Loucy (cell line): Measurements from ENCODE around the gene ALDH1A3.

Experiments used
- H2AFZ ChIP-seq: fragments of 200-600 bp; sonication (generic); 2 replicates; pipeline ENCODE4 v1.6.0; 2016; ENCODE audit warnings: antibody characterized with exemption, mild to moderate bottlenecking, low read length, moderate library complexity
- H3F3A ChIP-seq: fragments of 200-600 bp; 2 replicates; pipeline ENCODE4 v1.6.0; 2016; ENCODE audit warnings: antibody characterized with exemption, low read depth, mild to moderate bottlenecking
- H3K27me3 ChIP-seq: fragments of 200-600 bp; sonication (generic); 2 replicates; pipeline ENCODE4 v1.6.1; 2014; ENCODE audit warnings: low read length, mild to moderate bottlenecking; ENCODE audit not compliant: insufficient read depth, poor library complexity, severe bottlenecking
- H3K36me3 ChIP-seq: fragments of 200-600 bp; sonication (generic); 2 replicates; pipeline ENCODE4 v1.6.1; 2016; ENCODE audit warnings: low read length; ENCODE audit not compliant: insufficient read depth
- H3K4me1 ChIP-seq: fragments of 200-600 bp; sonication (generic); 2 replicates; pipeline ENCODE4 v1.5.1; 2014; ENCODE audit warnings: low read length, mild to moderate bottlenecking; ENCODE audit not compliant: insufficient read depth, poor library complexity, severe bottlenecking
- H3K4me2 ChIP-seq: fragments of 200-600 bp; sonication (generic); 2 replicates; pipeline ENCODE4 v1.6.0; 2014; ENCODE audit warnings: antibody characterized with exemption, low read length, low read depth, mild to moderate bottlenecking; ENCODE audit not compliant: poor library complexity, severe bottlenecking
- H3K4me3 ChIP-seq: fragments of 200-600 bp; sonication (generic); 2 replicates; pipeline ENCODE4 v1.5.1; 2014; ENCODE audit warnings: low read length, mild to moderate bottlenecking, mixed read lengths; ENCODE audit not compliant: poor library complexity, severe bottlenecking
- H3K79me2 ChIP-seq: fragments of 200-600 bp; sonication (generic); 2 replicates; pipeline ENCODE4 v1.6.1; 2014; ENCODE audit warnings: low read length; ENCODE audit not compliant: insufficient read depth
- H3K9ac ChIP-seq: fragments of 200-600 bp; sonication (generic); 2 replicates; pipeline ENCODE4 v1.6.0; 2014; ENCODE audit warnings: mild to moderate bottlenecking, low read depth, low read length, moderate library complexity; ENCODE audit not compliant: poor library complexity, severe bottlenecking
- H3K9me2 ChIP-seq: fragments of 200-600 bp; sonication (generic); replicated peaks from 2 replicates; pipeline ENCODE4 v1.6.1; 2016; ENCODE audit warnings: low read depth, low read length, mixed read lengths
- H3K9me3 ChIP-seq: fragments of 200-600 bp; sonication (generic); 2 replicates; pipeline ENCODE4 v1.6.1; 2014; ENCODE audit warnings: mild to moderate bottlenecking, antibody characterized with exemption, low read length, low read depth; ENCODE audit not compliant: insufficient read depth
- H4K20me1 ChIP-seq: fragments of 200-600 bp; sonication (generic); 2 replicates; pipeline ENCODE4 v1.6.0; 2014; ENCODE audit warnings: antibody characterized with exemption, low read length, mild to moderate bottlenecking; ENCODE audit not compliant: insufficient read depth, poor library complexity, severe bottlenecking
- EZH2phosphoT487 ChIP-seq: fragments of 200-600 bp; IDR thresholded peaks from 2 replicates; pipeline ENCODE4 v1.6.1; 2018; ENCODE audit warnings: antibody characterized with exemption, mild to moderate bottlenecking, moderate library complexity, borderline replicate concordance
- TF ChIP-seq, protein P1 (sequence below): fragments of 200-600 bp; sonication (generic); conservative IDR thresholded peaks from 2 replicates; pipeline ENCODE4 v1.5.1; 2014; ENCODE audit warnings: mild to moderate bottlenecking, antibody characterized with exemption, low read length

Gene ALDH1A3

DNA sequence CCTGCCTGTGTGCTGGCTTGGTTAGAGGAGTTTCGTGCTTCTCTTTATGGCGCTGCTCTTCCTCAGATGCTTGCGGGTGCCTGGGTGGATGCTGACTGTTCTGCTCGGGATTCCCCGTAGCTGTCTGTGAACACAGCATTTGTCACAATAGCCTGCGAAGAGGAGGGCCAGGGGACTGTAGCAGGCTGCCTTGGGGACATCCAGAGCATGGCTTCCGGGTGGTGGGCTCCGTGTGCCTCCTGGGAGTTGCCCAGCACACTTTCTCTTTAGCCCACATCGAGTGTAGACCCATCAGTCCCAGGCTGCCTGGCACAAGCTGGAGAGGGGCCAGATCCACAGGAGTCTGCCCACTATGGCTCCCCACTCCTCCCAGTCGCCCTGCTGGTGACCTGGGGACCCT lies 61.9 kb downstream of the ALDH1A3 start:
- H3K4me1 ChIP-seq: peaks cover 5% of the 10 kb centered on the region
- H3K9me2 ChIP-seq: no peaks in the 10 kb centered on the region
- H2AFZ ChIP-seq: no peak overlapping the region
- H3K36me3 ChIP-seq: no peaks in the 10 kb centered on the region
- H3K27me3 ChIP-seq: no peaks in the 10 kb centered on the region
- no peak overlapping the region for H3K4me3 ChIP-seq
- H3K9me3 ChIP-seq: no peaks in the 10 kb centered on the region
- TF ChIP-seq EZH2phosphoT487: no peak
- TF ChIP-seq, protein P1, sequence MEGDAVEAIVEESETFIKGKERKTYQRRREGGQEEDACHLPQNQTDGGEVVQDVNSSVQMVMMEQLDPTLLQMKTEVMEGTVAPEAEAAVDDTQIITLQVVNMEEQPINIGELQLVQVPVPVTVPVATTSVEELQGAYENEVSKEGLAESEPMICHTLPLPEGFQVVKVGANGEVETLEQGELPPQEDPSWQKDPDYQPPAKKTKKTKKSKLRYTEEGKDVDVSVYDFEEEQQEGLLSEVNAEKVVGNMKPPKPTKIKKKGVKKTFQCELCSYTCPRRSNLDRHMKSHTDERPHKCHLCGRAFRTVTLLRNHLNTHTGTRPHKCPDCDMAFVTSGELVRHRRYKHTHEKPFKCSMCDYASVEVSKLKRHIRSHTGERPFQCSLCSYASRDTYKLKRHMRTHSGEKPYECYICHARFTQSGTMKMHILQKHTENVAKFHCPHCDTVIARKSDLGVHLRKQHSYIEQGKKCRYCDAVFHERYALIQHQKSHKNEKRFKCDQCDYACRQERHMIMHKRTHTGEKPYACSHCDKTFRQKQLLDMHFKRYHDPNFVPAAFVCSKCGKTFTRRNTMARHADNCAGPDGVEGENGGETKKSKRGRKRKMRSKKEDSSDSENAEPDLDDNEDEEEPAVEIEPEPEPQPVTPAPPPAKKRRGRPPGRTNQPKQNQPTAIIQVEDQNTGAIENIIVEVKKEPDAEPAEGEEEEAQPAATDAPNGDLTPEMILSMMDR: no peak
- no peak overlapping the region for H3K9ac ChIP-seq
- no peaks in the 10 kb centered on the region for H3K79me2 ChIP-seq
- no peak overlapping the region for H3K4me2 ChIP-seq
- no peaks in the 10 kb centered on the region for H3F3A ChIP-seq
- no peaks in the 10 kb centered on the region for H4K20me1 ChIP-seq

DNA sequence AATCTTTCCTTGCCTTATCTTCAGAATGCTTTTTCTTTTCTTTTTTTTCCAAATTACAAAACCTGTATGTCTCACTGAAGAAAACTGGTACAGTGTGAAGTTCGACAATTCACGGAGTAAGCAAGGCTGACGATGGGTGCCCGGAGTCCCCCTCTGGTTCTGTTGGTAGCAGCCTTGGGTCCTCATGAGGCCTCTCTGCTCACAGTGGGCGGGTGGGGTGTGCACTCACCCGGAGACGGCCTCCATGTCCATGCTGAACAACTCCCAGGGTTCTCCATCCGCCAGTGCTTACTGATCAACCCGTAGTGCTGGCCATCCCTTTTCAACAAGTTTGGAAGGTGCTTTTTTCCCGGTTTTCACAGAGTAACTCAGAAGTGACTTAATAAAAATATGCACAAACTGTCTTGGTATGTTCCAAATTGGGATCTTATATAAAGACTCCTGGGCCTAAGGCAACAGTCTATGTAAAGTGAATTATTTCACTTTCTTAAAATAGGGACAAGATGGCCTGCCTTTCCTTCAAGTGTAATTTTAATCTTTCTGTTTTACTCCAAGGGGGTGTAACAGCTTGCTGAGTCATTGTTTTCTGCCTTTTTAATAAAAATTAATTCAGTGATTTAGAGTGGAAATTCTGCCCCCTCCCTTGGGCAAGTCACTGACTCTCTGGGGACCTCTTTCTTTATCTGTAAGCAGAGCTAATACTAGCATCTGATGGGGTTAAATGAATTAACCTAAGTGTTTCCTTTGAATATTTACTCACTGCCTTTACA lies 63.2 kb downstream of the ALDH1A3 start:
- no peaks in the 10 kb centered on the region for H3K36me3 ChIP-seq
- no peak overlapping the region for H3K4me2 ChIP-seq
- TF ChIP-seq, protein P1: no peak
- no peak for TF ChIP-seq EZH2phosphoT487
- no peaks in the 10 kb centered on the region for H3K9me2 ChIP-seq
- H2AFZ ChIP-seq: no peak overlapping the region
- no peaks in the 10 kb centered on the region for H4K20me1 ChIP-seq
- H3K9ac ChIP-seq: no peak overlapping the region
- H3K4me3 ChIP-seq: no peak overlapping the region
- H3K27me3 ChIP-seq: no peaks in the 10 kb centered on the region
- H3K9me3 ChIP-seq: no peaks in the 10 kb centered on the region
- H3F3A ChIP-seq: no peaks in the 10 kb centered on the region
- H3K79me2 ChIP-seq: no peaks in the 10 kb centered on the region
- H3K4me1 ChIP-seq: peaks cover 5% of the 10 kb centered on the region

DNA sequence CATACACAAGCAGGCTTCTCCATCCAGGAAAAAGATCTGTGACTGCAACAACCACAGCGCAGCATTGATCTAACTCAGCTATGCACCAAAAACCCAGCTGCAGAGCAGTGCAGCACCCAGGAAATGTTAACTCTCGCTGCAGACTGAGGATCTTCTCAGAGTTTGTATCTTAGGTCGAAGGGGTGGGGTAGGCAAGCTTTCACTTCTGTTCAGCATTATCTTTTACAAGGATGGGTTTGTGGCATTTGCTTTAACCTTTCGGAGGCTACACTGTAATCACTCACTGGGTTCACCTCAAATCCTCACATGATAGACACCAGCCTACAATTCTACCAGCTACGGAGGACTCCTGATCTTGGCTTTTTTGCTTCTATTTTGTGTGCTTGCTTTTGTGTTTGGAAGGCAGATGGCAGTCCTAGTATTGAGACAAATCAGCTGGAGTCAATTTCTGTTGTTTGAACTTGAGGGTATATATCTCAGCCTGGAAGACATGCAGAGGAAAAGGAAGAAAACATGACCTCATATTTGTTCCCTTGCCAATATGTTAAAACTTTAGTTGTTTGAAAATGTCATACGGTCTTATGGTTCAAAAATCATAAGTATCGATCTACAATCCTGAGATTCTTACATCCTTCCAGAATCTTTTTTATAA lies 64.7 kb downstream of the ALDH1A3 start:
- Histone ChIP-seq H2AFZ (no peak overlapping the region), H3K4me2 (no peak overlapping the region), H3K27me3 (no peaks in the 10 kb centered on the region), H3K9me2 (no peaks in the 10 kb centered on the region), H3K9me3 (no peaks in the 10 kb centered on the region), H3K79me2 (no peaks in the 10 kb centered on the region), H3K4me3 (no peak overlapping the region), H3K9ac (no peak overlapping the region), H4K20me1 (no peaks in the 10 kb centered on the region), H3K4me1 (peaks cover 5% of the 10 kb centered on the region), H3F3A (no peaks in the 10 kb centered on the region), H3K36me3 (no peaks in the 10 kb centered on the region)
- TF ChIP-seq, protein P1: no peak
- TF ChIP-seq EZH2phosphoT487: no peak
